ENCODE results near the gene DCAF10. TPM values are rescaled to one million over a fixed set of nuclear protein-coding genes. Genes with fewer than 3 reads are reported as not detected.

Gene DCAF10
- total and polyA plus RNA-seq, 2 of the 13 experiments (the other 11 are each of a cell fraction or from before 2014, with no cell fraction given): 9.2 to 20.3 TPM

DNA sequence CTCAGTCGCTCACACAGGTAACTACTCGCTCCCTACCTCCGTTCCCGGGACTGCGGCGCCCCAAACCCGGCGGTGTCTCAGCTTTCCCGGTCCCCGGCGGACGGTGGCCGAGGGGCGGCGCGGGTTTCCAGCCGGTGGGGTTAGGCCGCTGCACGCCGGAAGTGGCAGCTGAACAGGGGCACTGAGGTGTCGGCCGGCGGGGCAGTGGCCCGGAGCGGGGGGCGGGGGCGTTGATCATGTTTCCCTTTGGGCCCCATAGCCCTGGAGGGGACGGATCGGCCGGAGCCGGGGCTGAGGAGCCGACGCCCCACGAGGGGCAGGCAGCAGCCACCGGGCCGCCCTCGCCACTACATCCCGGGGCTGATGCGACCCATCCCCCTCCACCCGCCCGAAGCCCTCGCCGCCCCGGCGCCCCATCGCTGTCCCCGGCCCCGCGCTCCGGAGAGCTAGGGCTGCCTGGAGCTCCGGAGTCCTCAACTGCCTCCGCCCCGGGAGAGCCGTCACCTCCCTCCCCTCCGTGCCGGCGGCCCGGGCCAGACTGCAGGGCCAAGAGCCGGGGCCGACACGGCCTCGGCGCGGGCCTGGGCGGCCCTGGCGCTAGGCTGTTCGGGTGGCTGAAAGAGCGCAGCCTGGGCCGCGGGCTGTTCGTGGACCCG is at the start of gene DCAF10 (continued):
- TF ChIP-seq CENPX (CRISPR knock-in tag; IDR thresholded peaks at IDR 0.05) (no peak), ZNF747 (CRISPR knock-in tag; IDR thresholded peaks at IDR 0.05; ENCODE audit: borderline replicate concordance) (peak; percentile 90), ZBTB37 (CRISPR knock-in tag; IDR thresholded peaks at IDR 0.05) (0 out of 2 replicates have a peak, but pooled peaks have one; percentile 43), SMARCC2 (IDR thresholded peaks at IDR 0.05) (no peak), ZNF564 (CRISPR knock-in tag; IDR thresholded peaks at IDR 0.05) (peak; percentile 93), EHMT2 (IDR thresholded peaks at IDR 0.05; ENCODE audit: borderline replicate concordance, low read depth, low read length) (no peak), TFAP4 (IDR thresholded peaks at IDR 0.05; ENCODE audit: borderline replicate concordance, low read depth) (peak; percentile 77; the same call in 1 of the 2 replicates), RXRA (CRISPR knock-in tag; IDR thresholded peaks at IDR 0.05) (peak; percentile 89), IKZF4 (CRISPR knock-in tag; IDR thresholded peaks at IDR 0.05; ENCODE audit: borderline replicate concordance, low read depth, not compliant biosample characterization) (no peak), ZNF354B (CRISPR knock-in tag; IDR thresholded peaks at IDR 0.05) (peak; percentile 94), ZNF660 (CRISPR knock-in tag; IDR thresholded peaks at IDR 0.05; ENCODE audit: borderline replicate concordance, low read depth) (peak; percentile 23; the same call in 1 of the 2 replicates)
- TF ChIP-seq, protein P1, sequence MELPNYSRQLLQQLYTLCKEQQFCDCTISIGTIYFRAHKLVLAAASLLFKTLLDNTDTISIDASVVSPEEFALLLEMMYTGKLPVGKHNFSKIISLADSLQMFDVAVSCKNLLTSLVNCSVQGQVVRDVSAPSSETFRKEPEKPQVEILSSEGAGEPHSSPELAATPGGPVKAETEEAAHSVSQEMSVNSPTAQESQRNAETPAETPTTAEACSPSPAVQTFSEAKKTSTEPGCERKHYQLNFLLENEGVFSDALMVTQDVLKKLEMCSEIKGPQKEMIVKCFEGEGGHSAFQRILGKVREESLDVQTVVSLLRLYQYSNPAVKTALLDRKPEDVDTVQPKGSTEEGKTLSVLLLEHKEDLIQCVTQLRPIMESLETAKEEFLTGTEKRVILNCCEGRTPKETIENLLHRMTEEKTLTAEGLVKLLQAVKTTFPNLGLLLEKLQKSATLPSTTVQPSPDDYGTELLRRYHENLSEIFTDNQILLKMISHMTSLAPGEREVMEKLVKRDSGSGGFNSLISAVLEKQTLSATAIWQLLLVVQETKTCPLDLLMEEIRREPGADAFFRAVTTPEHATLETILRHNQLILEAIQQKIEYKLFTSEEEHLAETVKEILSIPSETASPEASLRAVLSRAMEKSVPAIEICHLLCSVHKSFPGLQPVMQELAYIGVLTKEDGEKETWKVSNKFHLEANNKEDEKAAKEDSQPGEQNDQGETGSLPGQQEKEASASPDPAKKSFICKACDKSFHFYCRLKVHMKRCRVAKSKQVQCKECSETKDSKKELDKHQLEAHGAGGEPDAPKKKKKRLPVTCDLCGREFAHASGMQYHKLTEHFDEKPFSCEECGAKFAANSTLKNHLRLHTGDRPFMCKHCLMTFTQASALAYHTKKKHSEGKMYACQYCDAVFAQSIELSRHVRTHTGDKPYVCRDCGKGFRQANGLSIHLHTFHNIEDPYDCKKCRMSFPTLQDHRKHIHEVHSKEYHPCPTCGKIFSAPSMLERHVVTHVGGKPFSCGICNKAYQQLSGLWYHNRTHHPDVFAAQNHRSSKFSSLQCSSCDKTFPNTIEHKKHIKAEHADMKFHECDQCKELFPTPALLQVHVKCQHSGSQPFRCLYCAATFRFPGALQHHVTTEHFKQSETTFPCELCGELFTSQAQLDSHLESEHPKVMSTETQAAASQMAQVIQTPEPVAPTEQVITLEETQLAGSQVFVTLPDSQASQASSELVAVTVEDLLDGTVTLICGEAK (IDR thresholded peaks at IDR 0.05): peak; percentile 93
- TF ChIP-seq, protein P1 (CRISPR knock-in tag; IDR thresholded peaks at IDR 0.05): peak; percentile 86
- TF ChIP-seq, protein P2, sequence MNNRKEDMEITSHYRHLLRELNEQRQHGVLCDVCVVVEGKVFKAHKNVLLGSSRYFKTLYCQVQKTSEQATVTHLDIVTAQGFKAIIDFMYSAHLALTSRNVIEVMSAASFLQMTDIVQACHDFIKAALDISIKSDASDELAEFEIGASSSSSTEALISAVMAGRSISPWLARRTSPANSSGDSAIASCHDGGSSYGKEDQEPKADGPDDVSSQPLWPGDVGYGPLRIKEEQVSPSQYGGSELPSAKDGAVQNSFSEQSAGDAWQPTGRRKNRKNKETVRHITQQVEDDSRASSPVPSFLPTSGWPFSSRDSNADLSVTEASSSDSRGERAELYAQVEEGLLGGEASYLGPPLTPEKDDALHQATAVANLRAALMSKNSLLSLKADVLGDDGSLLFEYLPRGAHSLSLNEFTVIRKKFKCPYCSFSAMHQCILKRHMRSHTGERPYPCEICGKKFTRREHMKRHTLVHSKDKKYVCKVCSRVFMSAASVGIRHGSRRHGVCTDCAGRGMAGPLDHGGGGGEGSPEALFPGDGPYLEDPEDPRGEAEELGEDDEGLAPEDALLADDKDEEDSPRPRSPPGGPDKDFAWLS (CRISPR knock-in tag; IDR thresholded peaks at IDR 0.05; ENCODE audit: borderline replicate concordance): no peak

Measured in HepG2 (cell line).